Endothelial cell of umbilical vein (primary cell): ENCODE data around the gene HIGD1A. TPM values are rescaled to one million over a fixed set of nuclear protein-coding genes. Genes with fewer than 3 reads are reported as not detected.

ENCODE experiments used
- BruUV-seq: library from RNA; stranded (reverse); fragments of 400-500 nt; replicated peaks from 2 replicates; lab custom pipeline; 2021; lab: Mats Ljungman, UMichigan
- CTCF ChIA-PET: fragments of 300-600, 350-600 bp; sonication (Branson Sonifier 250); formaldehyde crosslinking; loops from one replicate; lab custom pipeline; 2021; ENCODE audit warnings: antibody characterized with exemption, inconsistent platforms; lab: Charles Lee
- POLR2A ChIA-PET: fragments of 300-600, 350-600 bp; sonication (Branson Sonifier 250); formaldehyde crosslinking; loops from one replicate; lab custom pipeline; 2021; ENCODE audit warnings: antibody characterized with exemption, inconsistent platforms; lab: Charles Lee
- DNase-seq: peaks from one replicate; pipeline ENCODE4 v3.0.0-alpha.2; 2011; ENCODE audit warnings: low read depth, low spot score
- FAIRE-seq: peaks from 2 replicates; lab custom pipeline; 2011; peaks lifted over from hg19 to GRCh38; lab: Jason Lieb, UNC
- H2AFZ ChIP-seq: 2 replicates; pipeline ENCODE4 v1.6.0; 2012; ENCODE audit warnings: low read depth, low read length, control low read depth, inconsistent platforms
- H3K27ac ChIP-seq: 2 replicates; pipeline ENCODE4 v1.5.1; 2011; ENCODE audit warnings: low read depth, mild to moderate bottlenecking, control low read depth, low read length, moderate library complexity; ENCODE audit not compliant: insufficient read depth
- H3K27me3 ChIP-seq, 2 experiments: 2 replicates each; pipeline versions ENCODE4 v1.6.0 to v1.6.1; 2011; ENCODE audit warnings: low read length in 2 of 2, mixed read lengths in 1 of 2; ENCODE audit not compliant: control insufficient read depth in 2 of 2, insufficient read depth in 2 of 2
- H3K36me3 ChIP-seq, 2 experiments: 2 replicates in 1 of 2; 3 replicates in 1 of 2; pipeline ENCODE4 v1.5.1; 2011; ENCODE audit warnings: low read length in 2 of 2, mild to moderate bottlenecking in 1 of 2, moderate library complexity in 1 of 2; ENCODE audit not compliant: control insufficient read depth in 2 of 2, insufficient read depth in 2 of 2; ENCODE audit errors: extremely low read depth in 1 of 2
- H3K4me1 ChIP-seq: 3 replicates; pipeline ENCODE4 v1.5.1; 2011; ENCODE audit warnings: mild to moderate bottlenecking, low read length; ENCODE audit not compliant: control insufficient read depth, insufficient read depth; ENCODE audit errors: extremely low read depth
- H3K4me2 ChIP-seq: 2 replicates; pipeline ENCODE4 v1.6.1; 2011; ENCODE audit warnings: low read length, control low read depth, mixed read lengths; ENCODE audit not compliant: insufficient read depth
- H3K4me3 ChIP-seq, 3 experiments: fragments of 200-600 bp in 1 of 3; sonication (generic), shearing (Covaris generic) in 1 of 3; replicated peaks in 1 of 3; 2 replicates each; pipeline ENCODE4 v1.5.1; 2011 to 2016; ENCODE audit warnings: control low read depth in 3 of 3, low read length in 3 of 3, mild to moderate bottlenecking in 2 of 3, inconsistent platforms in 1 of 3, low read depth in 1 of 3, moderate library complexity in 1 of 3; ENCODE audit not compliant: insufficient read depth in 1 of 3
- H3K79me2 ChIP-seq: 2 replicates; pipeline ENCODE4 v1.6.0; 2012; ENCODE audit warnings: low read length, inconsistent platforms; ENCODE audit not compliant: control insufficient read depth, insufficient read depth
- H3K9ac ChIP-seq: replicated peaks from 2 replicates; pipeline ENCODE3; 2011; ENCODE audit warnings: low read length, control low read depth; ENCODE audit not compliant: insufficient read depth; ENCODE audit errors: extremely low read depth
- H3K9me1 ChIP-seq: replicated peaks from 3 replicates; pipeline ENCODE4 v1.6.0; 2011; ENCODE audit warnings: mild to moderate bottlenecking, low read length; ENCODE audit not compliant: control insufficient read depth, insufficient read depth; ENCODE audit errors: extremely low read depth
- H3K9me3 ChIP-seq: replicated peaks from 2 replicates; pipeline ENCODE4 v1.5.1; 2012; ENCODE audit warnings: low read length, inconsistent platforms; ENCODE audit not compliant: control insufficient read depth, insufficient read depth
- H4K20me1 ChIP-seq: replicated peaks from 2 replicates; pipeline ENCODE3; 2011; ENCODE audit warnings: mild to moderate bottlenecking, low read length; ENCODE audit not compliant: control insufficient read depth, insufficient read depth; ENCODE audit errors: extremely low read depth
- EZH2 ChIP-seq: IDR thresholded peaks from 2 replicates; pipeline ENCODE4 v1.6.1; 2012; ENCODE audit warnings: borderline replicate concordance, low read depth, mild to moderate bottlenecking, moderate library complexity, low read length, inconsistent platforms; ENCODE audit not compliant: severe bottlenecking
- FOS ChIP-seq: IDR thresholded peaks from 2 replicates; pipeline ENCODE4 v1.6.1; 2011; ENCODE audit warnings: mild to moderate bottlenecking, low read length, moderate library complexity, borderline replicate concordance; ENCODE audit not compliant: insufficient read depth
- GATA2 ChIP-seq: IDR thresholded peaks from 2 replicates; pipeline ENCODE4 v1.7.0; 2011; ENCODE audit warnings: low read depth, mild to moderate bottlenecking, moderate library complexity, mixed read lengths, low read length; ENCODE audit not compliant: insufficient read length, insufficient read depth
- JUN ChIP-seq: IDR thresholded peaks from 2 replicates; pipeline ENCODE4 v1.6.1; 2011; ENCODE audit warnings: borderline replicate concordance, low read depth; ENCODE audit not compliant: insufficient read length, insufficient read depth
- MYC ChIP-seq: IDR thresholded peaks from one replicate; pipeline ENCODE4 v1.6.1; 2011; ENCODE audit warnings: mild to moderate bottlenecking, low read depth, low read length
- POLR2A ChIP-seq: IDR thresholded peaks from 2 replicates; pipeline ENCODE4 v1.6.1; 2012; ENCODE audit warnings: low read depth, mild to moderate bottlenecking, control low read depth, low read length
- POLR2AphosphoS5 ChIP-seq: IDR thresholded peaks from 2 replicates; pipeline ENCODE4 v1.6.1; 2012; ENCODE audit warnings: low read depth, mild to moderate bottlenecking, control low read depth, low read length, moderate library complexity; ENCODE audit not compliant: insufficient read depth
- dilution Hi-C: fragments of 300-500 bp; cut with MboI; formaldehyde crosslinking; loops from one replicate; pipeline ENCODE4 v1.15.0; 2019; ENCODE audit warnings: low sequenced_read_pairs; ENCODE audit not compliant: extremely low pct_ligation_motif_present
- intact Hi-C: fragments of 100-400 bp; cut with micrococcal nuclease; formaldehyde crosslinking; loops from one replicate; pipeline ENCODE4 v1.10.0; 2022
- polyA plus RNA-seq, 4 experiments: library from polyadenylated mRNA; depleted of rRNA in 3 of 4; stranded (reverse) in 3 of 4; unstranded in 1 of 4; fragments of >200 nt; gene quantifications; 2 replicates each; pipeline versions ENCODE4 v1.2.1 to v1.2.3, GENCODE V29; 2011 to 2012; ENCODE audit warnings: missing spikeins in 1 of 4
- total RNA-seq: library from RNA; stranded (reverse); gene quantifications from 2 replicates; pipeline ENCODE4 v1.2.3, GENCODE V29; 2021
- TF ChIP-seq, protein P1 (sequence below): IDR thresholded peaks from 2 replicates; pipeline ENCODE4 v1.6.1; 2011; ENCODE audit not compliant: insufficient read depth, insufficient read length
- TF ChIP-seq, protein P2 (sequence below), 2 donors: IDR thresholded peaks; 1 replicate in 1 of 2; 2 replicates in 1 of 2; pipeline ENCODE4 v1.5.1; 2011; ENCODE audit warnings: low read length in 2 of 2, mild to moderate bottlenecking in 2 of 2, moderate library complexity in 2 of 2, control low read depth in 1 of 2, inconsistent platforms in 1 of 2, low read depth in 1 of 2; ENCODE audit not compliant: insufficient read depth in 1 of 2; ENCODE audit errors: extremely low read depth in 1 of 2

Gene HIGD1A
- total and polyA plus RNA-seq, 2 donors (not counting 3 experiments of a cell fraction or from before 2014, with no cell fraction given) = 59.5 to 68.9 TPM

DNA sequence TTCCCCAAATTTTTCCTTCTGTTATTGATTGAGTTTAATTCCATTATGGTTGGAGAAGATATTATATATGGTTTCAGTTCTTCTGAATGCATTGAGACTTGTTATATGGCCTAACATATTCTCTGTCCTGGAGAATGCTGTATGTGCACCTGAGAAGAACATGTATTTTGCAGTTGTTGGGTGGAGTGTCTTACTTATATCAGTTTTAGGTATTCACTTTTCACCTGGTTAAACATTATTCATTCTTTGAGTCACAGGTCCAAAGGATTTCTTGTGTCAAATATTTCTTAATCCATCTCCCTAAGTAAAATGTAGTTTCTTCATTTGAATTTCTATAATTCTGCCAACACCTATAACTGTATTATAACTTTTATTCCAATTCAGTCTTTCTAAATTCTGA, 22.7 kb upstream of the HIGD1A start:
- CTCF ChIA-PET = no interaction called here

More for the DNA sequence above, 22.7 kb upstream of the HIGD1A start:
- DNase-seq (no peak), FAIRE-seq (no peak)
- no peaks in the 10 kb centered on the region for H3K4me1 ChIP-seq
- dilution Hi-C loops (no loop called here), intact Hi-C loops (no loop called here)
- no peak overlapping the region for H3K9ac ChIP-seq
- no peaks in the 10 kb centered on the region for H4K20me1 ChIP-seq
- no peak overlapping the region for H3K4me3 ChIP-seq
- H3K36me3 ChIP-seq = no peaks in the 10 kb centered on the region
- POLR2A ChIA-PET = no interaction called here
- no peaks in the 10 kb centered on the region for H3K9me1 ChIP-seq
- H3K27ac ChIP-seq = no peak overlapping the region
- no peak overlapping the region for H2AFZ ChIP-seq
- H3K27me3 ChIP-seq = peaks cover 6 to 8% of the 10 kb centered on the region in 2 experiments
- no peaks in the 10 kb centered on the region for H3K79me2 ChIP-seq
- TF ChIP-seq, protein P1, sequence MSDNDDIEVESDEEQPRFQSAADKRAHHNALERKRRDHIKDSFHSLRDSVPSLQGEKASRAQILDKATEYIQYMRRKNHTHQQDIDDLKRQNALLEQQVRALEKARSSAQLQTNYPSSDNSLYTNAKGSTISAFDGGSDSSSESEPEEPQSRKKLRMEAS = no peak
- no peak for TF ChIP-seq POLR2A
- no peak for TF ChIP-seq EZH2
- TF ChIP-seq, protein P2, sequence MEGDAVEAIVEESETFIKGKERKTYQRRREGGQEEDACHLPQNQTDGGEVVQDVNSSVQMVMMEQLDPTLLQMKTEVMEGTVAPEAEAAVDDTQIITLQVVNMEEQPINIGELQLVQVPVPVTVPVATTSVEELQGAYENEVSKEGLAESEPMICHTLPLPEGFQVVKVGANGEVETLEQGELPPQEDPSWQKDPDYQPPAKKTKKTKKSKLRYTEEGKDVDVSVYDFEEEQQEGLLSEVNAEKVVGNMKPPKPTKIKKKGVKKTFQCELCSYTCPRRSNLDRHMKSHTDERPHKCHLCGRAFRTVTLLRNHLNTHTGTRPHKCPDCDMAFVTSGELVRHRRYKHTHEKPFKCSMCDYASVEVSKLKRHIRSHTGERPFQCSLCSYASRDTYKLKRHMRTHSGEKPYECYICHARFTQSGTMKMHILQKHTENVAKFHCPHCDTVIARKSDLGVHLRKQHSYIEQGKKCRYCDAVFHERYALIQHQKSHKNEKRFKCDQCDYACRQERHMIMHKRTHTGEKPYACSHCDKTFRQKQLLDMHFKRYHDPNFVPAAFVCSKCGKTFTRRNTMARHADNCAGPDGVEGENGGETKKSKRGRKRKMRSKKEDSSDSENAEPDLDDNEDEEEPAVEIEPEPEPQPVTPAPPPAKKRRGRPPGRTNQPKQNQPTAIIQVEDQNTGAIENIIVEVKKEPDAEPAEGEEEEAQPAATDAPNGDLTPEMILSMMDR (IDR thresholded peaks at IDR 0.05; ENCODE audit: extremely low read depth in 1 of 2, insufficient read depth in 1 of 2, low read depth in 1 of 2, low read length in 2 of 2) = no peak
- TF ChIP-seq JUN = no peak
- no peak for TF ChIP-seq MYC
- TF ChIP-seq FOS = no peak
- no peak for TF ChIP-seq GATA2
- no peak for TF ChIP-seq POLR2AphosphoS5
- H3K4me2 ChIP-seq = no peak overlapping the region
- BruUV-seq = no TSS peak
- H3K9me3 ChIP-seq = no peaks in the 10 kb centered on the region
